ENCODE results near the gene ZNF846. TPM values are rescaled to one million over a fixed set of nuclear protein-coding genes. Genes with fewer than 3 reads are reported as not detected.

The ZNF846 gene
- total RNA-seq, 1 donor from 2014 or later: 13.1 TPM

DNA sequence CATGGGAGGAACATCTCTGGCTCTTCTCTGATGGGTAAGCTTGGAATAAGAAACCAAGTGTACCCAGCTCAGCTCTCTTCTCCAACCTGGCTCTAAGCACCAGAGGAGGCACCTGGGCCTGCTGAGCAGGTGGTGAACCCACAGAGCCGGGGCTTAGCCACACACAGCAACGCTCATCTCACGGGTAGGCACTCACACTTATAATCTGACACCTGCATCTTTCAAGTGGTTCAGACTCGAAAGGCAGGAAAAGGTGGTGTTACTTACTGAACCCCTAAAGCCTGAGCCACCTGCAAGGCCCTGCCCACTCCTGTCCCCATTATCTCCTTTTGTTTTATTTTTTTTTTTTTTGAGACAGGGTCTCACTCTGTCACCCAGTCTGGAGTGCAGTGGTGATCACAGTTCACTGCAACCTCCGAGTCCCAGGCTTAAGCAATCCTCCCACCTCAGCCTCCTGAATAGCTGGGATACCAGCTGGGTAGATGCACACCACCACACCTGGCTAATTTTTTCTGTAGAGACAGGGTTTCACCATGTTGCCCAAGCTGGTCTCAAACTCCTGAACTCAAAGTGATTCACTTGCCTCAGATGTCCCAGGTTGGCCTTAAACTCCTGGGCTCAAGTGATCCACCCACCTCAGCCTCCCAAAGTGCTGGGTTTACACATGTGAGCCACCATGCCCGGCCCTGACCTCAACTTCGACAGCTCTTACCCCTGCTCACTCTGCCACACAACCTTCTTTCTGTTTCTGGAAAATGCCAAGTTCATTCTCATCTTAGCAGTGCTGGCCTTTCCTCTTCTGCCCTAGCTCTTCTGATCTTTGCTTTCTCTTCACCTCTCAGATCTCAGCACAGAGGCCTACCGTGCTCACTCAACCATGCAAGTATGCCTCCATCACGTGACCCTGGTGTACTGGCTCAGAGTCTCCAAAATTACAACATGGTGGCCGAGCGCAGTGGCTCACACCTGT is 40.6 kb upstream of the ZNF846 start:
- Mint-ChIP-seq H3K4me3 (peak overlapping the region; percentile 30), H3K9me3 (peaks cover 2% of the 10 kb centered on the region), H3K27ac (no peak overlapping the region), H3K27me3 (ENCODE audit: insufficient read depth, low read depth) (no peaks in the 10 kb centered on the region), H3K36me3 (peaks cover 8% of the 10 kb centered on the region), H3K4me1 (no peaks in the 10 kb centered on the region)
- Histone ChIP-seq H3K27ac (no peak overlapping the region), H3K9ac (no peak overlapping the region), H3F3A (ENCODE audit: low read depth) (no peaks in the 10 kb centered on the region), H3K4me3 (no peak overlapping the region), H3K79me2 (ENCODE audit: low read depth) (peaks cover 9% of the 10 kb centered on the region), H3K4me1 (no peaks in the 10 kb centered on the region), H3K36me3 (no peaks in the 10 kb centered on the region), H3K4me2 (no peak overlapping the region), H4K20me1 (ENCODE audit: low read depth) (no peaks in the 10 kb centered on the region), H3K27me3 (no peaks in the 10 kb centered on the region), H3K9me3 (ENCODE audit: low read depth) (no peaks in the 10 kb centered on the region), H2AFZ (replicated peaks) (no peak overlapping the region)
- no peak for DNase-seq (ENCODE audit: low spot score)
- TF ChIP-seq, protein P1, sequence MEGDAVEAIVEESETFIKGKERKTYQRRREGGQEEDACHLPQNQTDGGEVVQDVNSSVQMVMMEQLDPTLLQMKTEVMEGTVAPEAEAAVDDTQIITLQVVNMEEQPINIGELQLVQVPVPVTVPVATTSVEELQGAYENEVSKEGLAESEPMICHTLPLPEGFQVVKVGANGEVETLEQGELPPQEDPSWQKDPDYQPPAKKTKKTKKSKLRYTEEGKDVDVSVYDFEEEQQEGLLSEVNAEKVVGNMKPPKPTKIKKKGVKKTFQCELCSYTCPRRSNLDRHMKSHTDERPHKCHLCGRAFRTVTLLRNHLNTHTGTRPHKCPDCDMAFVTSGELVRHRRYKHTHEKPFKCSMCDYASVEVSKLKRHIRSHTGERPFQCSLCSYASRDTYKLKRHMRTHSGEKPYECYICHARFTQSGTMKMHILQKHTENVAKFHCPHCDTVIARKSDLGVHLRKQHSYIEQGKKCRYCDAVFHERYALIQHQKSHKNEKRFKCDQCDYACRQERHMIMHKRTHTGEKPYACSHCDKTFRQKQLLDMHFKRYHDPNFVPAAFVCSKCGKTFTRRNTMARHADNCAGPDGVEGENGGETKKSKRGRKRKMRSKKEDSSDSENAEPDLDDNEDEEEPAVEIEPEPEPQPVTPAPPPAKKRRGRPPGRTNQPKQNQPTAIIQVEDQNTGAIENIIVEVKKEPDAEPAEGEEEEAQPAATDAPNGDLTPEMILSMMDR (IDR thresholded peaks at IDR 0.05): no peak
- TF ChIP-seq EZH2phosphoT487 (IDR thresholded peaks at IDR 0.05) (no peak), EZH2 (IDR thresholded peaks at IDR 0.05) (no peak)

DNA sequence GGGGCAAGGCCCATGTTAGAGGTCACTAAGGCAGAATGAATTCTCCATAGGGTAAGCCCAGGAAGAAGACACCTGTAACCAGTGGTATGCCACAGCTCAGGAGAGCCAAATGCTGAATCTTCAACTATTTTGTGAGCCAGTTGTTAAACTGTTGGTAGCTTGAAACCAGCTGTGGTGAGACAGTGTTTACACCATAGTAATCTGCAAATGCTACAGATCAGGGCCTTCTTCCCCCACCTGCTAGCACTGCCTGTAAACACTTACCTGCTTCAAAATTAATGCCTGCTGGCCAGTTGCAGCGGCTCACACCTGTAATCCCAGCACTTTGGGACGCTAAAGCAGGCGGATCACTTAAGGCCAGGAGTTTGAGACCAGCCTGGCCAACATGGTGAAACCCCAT is 38.3 kb upstream of the ZNF846 start:
- H3K79me2 ChIP-seq (ENCODE audit: low read depth): no peaks in the 10 kb centered on the region
- no peak overlapping the region for H2AFZ ChIP-seq (replicated peaks)
- H3F3A ChIP-seq (ENCODE audit: low read depth): no peaks in the 10 kb centered on the region
- H3K27me3 Mint-ChIP-seq (ENCODE audit: insufficient read depth, low read depth): no peaks in the 10 kb centered on the region
- H3K4me2 ChIP-seq: no peak overlapping the region
- no peak for DNase-seq (ENCODE audit: low spot score)
- no peaks in the 10 kb centered on the region for H3K4me1 Mint-ChIP-seq
- peaks cover 9% of the 10 kb centered on the region for H3K36me3 Mint-ChIP-seq
- H3K9me3 ChIP-seq (ENCODE audit: low read depth): no peaks in the 10 kb centered on the region
- no peak overlapping the region for H3K9ac ChIP-seq
- H3K36me3 ChIP-seq: no peaks in the 10 kb centered on the region
- H3K4me3 ChIP-seq: no peak overlapping the region
- no peak overlapping the region for H3K4me3 Mint-ChIP-seq
- H3K27me3 ChIP-seq: no peaks in the 10 kb centered on the region
- no peak overlapping the region for H3K27ac Mint-ChIP-seq
- TF ChIP-seq EZH2phosphoT487 (IDR thresholded peaks at IDR 0.05) (no peak), EZH2 (IDR thresholded peaks at IDR 0.05) (no peak)
- TF ChIP-seq, protein P1 (IDR thresholded peaks at IDR 0.05): no peak
- H3K27ac ChIP-seq: no peak overlapping the region
- H4K20me1 ChIP-seq (ENCODE audit: low read depth): no peaks in the 10 kb centered on the region
- no peaks in the 10 kb centered on the region for H3K4me1 ChIP-seq
- H3K9me3 Mint-ChIP-seq: no peaks in the 10 kb centered on the region

DNA sequence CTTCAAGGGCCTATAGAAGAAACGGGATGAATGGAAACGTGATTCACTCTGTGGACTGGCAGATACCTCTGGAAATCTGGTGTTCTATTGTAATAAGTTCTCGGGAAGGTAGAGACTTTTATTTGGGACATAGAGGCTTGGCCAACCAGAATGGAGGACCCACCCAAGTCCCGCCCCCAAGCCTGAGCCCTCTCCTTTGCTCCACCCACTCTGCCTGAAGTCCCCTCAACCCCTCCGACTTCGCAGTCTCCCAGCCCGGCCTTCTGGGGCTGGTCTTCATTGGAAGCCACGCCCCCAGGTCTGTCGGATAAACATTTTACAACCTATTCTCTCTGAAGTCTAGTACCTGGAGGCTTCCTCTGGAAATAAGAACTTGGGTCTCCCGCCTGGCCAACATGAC is 33.4 kb upstream of the ZNF846 start:
- no peak for DNase-seq (ENCODE audit: low spot score)
- no peaks in the 10 kb centered on the region for H3K4me1 Mint-ChIP-seq
- no peak overlapping the region for H3K9ac ChIP-seq

More for the DNA sequence above, 33.4 kb upstream of the ZNF846 start:
- Histone ChIP-seq H4K20me1 (ENCODE audit: low read depth) (no peaks in the 10 kb centered on the region), H3K27ac (no peak overlapping the region), H3K4me1 (no peaks in the 10 kb centered on the region), H3K4me3 (no peak overlapping the region), H3K36me3 (no peaks in the 10 kb centered on the region), H3K9me3 (ENCODE audit: low read depth) (no peaks in the 10 kb centered on the region), H2AFZ (replicated peaks) (no peak overlapping the region), H3K27me3 (no peaks in the 10 kb centered on the region), H3K79me2 (ENCODE audit: low read depth) (no peaks in the 10 kb centered on the region), H3F3A (ENCODE audit: low read depth) (no peaks in the 10 kb centered on the region), H3K4me2 (no peak overlapping the region)
- Mint-ChIP-seq H3K9me3 (no peaks in the 10 kb centered on the region), H3K36me3 (peaks cover 4% of the 10 kb centered on the region), H3K27me3 (ENCODE audit: insufficient read depth, low read depth) (peaks cover 2% of the 10 kb centered on the region), H3K4me3 (no peak overlapping the region), H3K27ac (no peak overlapping the region)
- no peak for TF ChIP-seq EZH2 (IDR thresholded peaks at IDR 0.05)
- no peak for TF ChIP-seq EZH2phosphoT487 (IDR thresholded peaks at IDR 0.05)
- TF ChIP-seq, protein P1 (IDR thresholded peaks at IDR 0.05): no peak
